DND-41 (cell line): ENCODE data around the gene ADORA2A.

Source experiments
- ATAC-seq: fragments of 200-7000 bp; cut with Tn5 transposase; 3 replicates; pipeline ENCODE4 v1.9.1; 2021; ENCODE audit warnings: low read depth; ENCODE audit not compliant: insufficient read depth
- DNase-seq: peaks from one replicate; pipeline ENCODE4 v3.0.0-alpha.2; 2020
- H2AFZ ChIP-seq: 2 replicates; pipeline ENCODE4 v1.6.0; 2012; ENCODE audit warnings: low read depth, low read length
- H3K27ac ChIP-seq: 2 replicates; pipeline ENCODE4 v1.5.1; 2012; ENCODE audit warnings: low read length, inconsistent platforms
- H3K27me3 ChIP-seq: fragments of 200-600 bp; sonication (generic); 2 replicates; pipeline ENCODE4 v1.6.0; 2012; ENCODE audit warnings: low read length, mild to moderate bottlenecking, inconsistent platforms; ENCODE audit not compliant: insufficient read depth, poor library complexity
- H3K36me3 ChIP-seq: 2 replicates; pipeline ENCODE4 v1.5.1; 2012; ENCODE audit warnings: low read length, inconsistent platforms; ENCODE audit not compliant: insufficient read depth
- H3K4me1 ChIP-seq: 2 replicates; pipeline ENCODE4 v1.5.1; 2012; ENCODE audit warnings: mild to moderate bottlenecking, low read length; ENCODE audit not compliant: insufficient read depth
- H3K4me2 ChIP-seq: 2 replicates; pipeline ENCODE4 v1.6.0; 2012; ENCODE audit warnings: mild to moderate bottlenecking, moderate library complexity, low read length, inconsistent platforms; ENCODE audit not compliant: insufficient read depth
- H3K4me3 ChIP-seq, 2 experiments: fragments of 200-600 bp in 1 of 2; shearing (Covaris generic) in 1 of 2; 2 replicates each; pipeline ENCODE4 v1.5.1; 2012 to 2016; ENCODE audit warnings: inconsistent platforms in 2 of 2, low read length in 2 of 2, mild to moderate bottlenecking in 2 of 2, low read depth in 1 of 2, moderate library complexity in 1 of 2
- H3K79me2 ChIP-seq: 2 replicates; pipeline ENCODE4 v1.6.0; 2012; ENCODE audit warnings: low read length, inconsistent platforms; ENCODE audit not compliant: insufficient read depth
- H3K9ac ChIP-seq: 2 replicates; pipeline ENCODE4 v1.6.0; 2012; ENCODE audit warnings: low read depth, mild to moderate bottlenecking, inconsistent platforms, low read length, moderate library complexity
- H3K9me3 ChIP-seq: 2 replicates; pipeline ENCODE4 v1.5.1; 2012; ENCODE audit warnings: low read length, moderate library complexity, mild to moderate bottlenecking, inconsistent platforms; ENCODE audit not compliant: insufficient read depth, severe bottlenecking
- H4K20me1 ChIP-seq: 2 replicates; pipeline ENCODE4 v1.6.0; 2012; ENCODE audit warnings: low read length; ENCODE audit not compliant: insufficient read depth
- CTCF ChIP-seq: IDR thresholded peaks from 2 replicates; pipeline ENCODE4 v1.5.1; 2012; ENCODE audit warnings: borderline replicate concordance, low read length, moderate library complexity, mild to moderate bottlenecking; ENCODE audit not compliant: poor library complexity, severe bottlenecking; ENCODE audit errors: extremely low read depth
- EZH2 ChIP-seq: IDR thresholded peaks from 3 replicates; pipeline ENCODE4 v1.6.1; 2012; ENCODE audit warnings: borderline replicate concordance, low read depth, mild to moderate bottlenecking, moderate library complexity, low read length, inconsistent platforms; ENCODE audit not compliant: severe bottlenecking

The ADORA2A gene

GRCh38 chr22:24420977-24421343 is 6.4 kb upstream of the ADORA2A start:
- Histone ChIP-seq H3K9me3 (no peaks in the 10 kb centered on the region), H3K27me3 (no peaks in the 10 kb centered on the region), H2AFZ (no peak overlapping the region), H3K4me3 (no peak overlapping the region), H3K27ac (peak overlapping the region; percentile 62), H3K4me1 (peaks cover 14% of the 10 kb centered on the region), H3K79me2 (no peaks in the 10 kb centered on the region), H4K20me1 (peaks cover 4% of the 10 kb centered on the region; the same call in 1 of the 2 replicates), H3K9ac (no peak overlapping the region), H3K4me2 (no peak overlapping the region), H3K36me3 (peaks cover 14% of the 10 kb centered on the region)
- ATAC-seq (0 out of 3 replicates have a peak, but pooled peaks have one; percentile 2), DNase-seq (no peak)
- TF ChIP-seq CTCF (no peak), EZH2 (no peak)

DNA sequence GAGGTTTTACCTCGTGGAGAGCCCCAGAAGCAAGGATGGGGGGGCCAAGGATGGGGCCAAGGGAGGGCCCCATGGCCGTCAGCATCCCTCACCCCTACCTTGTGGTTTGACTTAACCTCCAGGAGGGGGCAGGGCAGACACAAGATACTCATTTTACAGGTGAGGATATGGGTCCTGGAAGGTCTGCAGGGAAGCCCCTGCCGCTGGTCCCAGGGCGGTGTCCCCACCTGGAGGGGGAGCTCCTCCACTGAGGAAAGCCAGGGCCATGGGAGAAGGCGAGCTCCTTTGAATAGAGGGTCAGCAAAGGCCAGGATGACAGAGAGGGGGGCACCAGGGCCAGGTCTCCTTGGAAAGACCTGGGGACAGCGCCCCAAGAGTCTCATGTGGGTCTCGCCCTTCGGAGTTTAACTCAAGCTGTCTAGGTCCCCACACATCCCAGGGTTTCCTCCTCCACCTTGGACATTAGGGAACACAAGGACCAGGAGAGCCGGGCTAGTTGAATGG is 5.9 kb upstream of the ADORA2A start:
- TF ChIP-seq EZH2 (no peak), CTCF (peak; percentile 63)
- H3K4me1 ChIP-seq: peaks cover 19% of the 10 kb centered on the region
- H3K9me3 ChIP-seq: no peaks in the 10 kb centered on the region
- no peaks in the 10 kb centered on the region for H3K27me3 ChIP-seq
- no peaks in the 10 kb centered on the region for H3K79me2 ChIP-seq
- no peak overlapping the region for H3K4me3 ChIP-seq
- H3K9ac ChIP-seq: no peak overlapping the region
- peak overlapping the region; percentile 62 for H3K27ac ChIP-seq
- no peak overlapping the region for H3K4me2 ChIP-seq
- no peak overlapping the region for H2AFZ ChIP-seq
- ATAC-seq (peak; percentile 60), DNase-seq (peak; percentile 49)
- peaks cover 4% of the 10 kb centered on the region; the same call in 1 of the 2 replicates for H4K20me1 ChIP-seq
- peaks cover 9% of the 10 kb centered on the region for H3K36me3 ChIP-seq

DNA sequence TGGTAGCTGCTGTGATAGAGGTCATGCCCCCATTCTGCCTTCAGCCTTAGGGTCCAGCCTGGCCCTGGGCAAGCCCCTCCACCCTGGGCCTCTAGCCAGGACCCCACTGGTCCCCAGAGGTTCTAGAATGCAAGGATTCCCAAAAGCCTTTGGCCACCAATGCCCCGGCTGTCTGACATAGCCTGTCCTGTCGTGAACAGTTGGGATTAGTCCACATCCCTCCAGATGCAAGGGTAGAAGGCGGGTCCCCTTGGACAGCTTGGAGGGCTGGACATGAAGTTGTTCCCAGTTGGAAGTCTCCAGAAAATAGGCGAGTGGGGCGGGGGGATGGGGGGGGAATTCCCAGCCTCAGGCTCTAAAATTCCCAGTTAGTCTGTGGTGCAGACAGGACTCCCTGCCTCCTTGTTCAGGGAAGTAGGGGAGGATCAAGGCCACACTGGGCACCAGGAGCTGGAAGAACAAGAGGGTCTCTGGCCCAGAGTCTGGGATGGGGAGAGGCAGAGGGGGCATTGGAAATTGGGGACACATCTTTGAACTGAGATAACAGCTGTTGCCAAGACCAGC is 5.2 kb upstream of the ADORA2A start:
- Histone ChIP-seq H3K9ac (no peak overlapping the region), H3K36me3 (peaks cover 7% of the 10 kb centered on the region; the same call in 1 of the 2 replicates), H3K4me1 (peaks cover 26% of the 10 kb centered on the region), H3K4me3 (no peak overlapping the region), H3K79me2 (0 out of 2 replicates have a peak, but pooled peaks cover 2% of the 10 kb centered on the region), H3K27ac (peak overlapping the region; percentile 46; the same call in 1 of the 2 replicates), H3K4me2 (no peak overlapping the region), H2AFZ (no peak overlapping the region), H3K27me3 (no peaks in the 10 kb centered on the region), H3K9me3 (no peaks in the 10 kb centered on the region), H4K20me1 (peaks cover 4% of the 10 kb centered on the region; the same call in 1 of the 2 replicates)
- ATAC-seq (no peak), DNase-seq (no peak)
- TF ChIP-seq CTCF (no peak), EZH2 (no peak)
